GM19193 (cell line): ENCODE results near the gene PDGFD.

Source experiments
- POLR2A ChIP-seq: IDR thresholded peaks from 4 replicates; pipeline ENCODE4 v1.6.1; 2011; ENCODE audit not compliant: insufficient read depth, insufficient read length; ENCODE audit errors: extremely low read depth

Gene PDGFD

DNA sequence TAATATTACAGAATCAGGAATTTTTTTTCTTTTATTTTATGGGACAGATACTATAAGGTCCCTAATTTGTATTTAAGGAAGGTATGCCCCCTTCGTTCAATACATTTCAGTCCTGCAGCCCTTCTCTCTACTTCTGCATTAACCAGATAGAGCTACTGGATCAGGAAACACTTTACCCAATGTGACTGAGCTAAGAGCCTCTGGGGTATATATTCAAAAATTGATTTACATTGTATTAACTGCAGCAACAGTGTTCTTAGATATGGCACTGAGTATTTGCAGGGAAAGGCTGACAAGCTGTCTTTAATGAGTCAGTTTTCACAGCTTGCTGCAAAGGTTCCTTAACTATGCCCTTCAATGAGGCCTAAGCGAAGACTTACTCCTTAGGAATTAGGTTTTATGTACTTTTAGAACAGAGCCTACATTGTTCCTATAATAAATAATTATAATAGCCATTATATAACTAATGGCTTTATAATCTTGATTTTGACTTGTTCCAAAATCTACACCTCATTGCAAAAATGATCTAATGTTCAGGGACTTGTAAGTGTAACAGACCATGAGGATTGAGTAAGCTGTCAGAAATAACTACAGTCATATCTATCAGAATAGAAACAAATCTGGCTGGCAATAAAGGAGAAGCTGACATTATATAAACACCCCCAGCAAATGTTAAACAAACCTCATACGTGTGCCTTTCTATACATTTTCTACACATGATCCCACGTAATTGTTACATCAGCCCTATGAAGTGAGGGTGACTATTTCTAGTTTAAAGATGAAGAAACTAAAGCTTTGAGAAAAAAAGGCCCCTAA is 72.5 kb downstream of the PDGFD start:
- no peak for TF ChIP-seq POLR2A

DNA sequence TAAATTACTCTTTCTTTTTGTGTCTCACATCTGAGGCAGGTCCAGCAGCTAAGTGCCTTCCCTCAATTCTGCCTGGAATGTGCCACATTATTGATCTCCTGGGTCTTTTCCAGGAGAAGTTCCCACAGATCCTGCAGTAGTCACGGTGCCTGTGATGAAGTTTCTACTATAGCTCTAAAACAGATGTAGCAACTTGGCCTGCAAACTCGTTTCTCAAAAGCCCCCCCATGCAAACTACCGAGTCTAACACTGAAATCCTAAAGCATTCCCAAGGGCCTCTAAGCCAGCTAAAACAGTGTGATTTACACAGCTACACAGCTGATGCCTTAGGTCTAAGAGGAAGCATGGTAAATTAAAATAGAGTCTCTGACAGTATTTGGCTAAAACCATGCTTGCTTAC is 73.2 kb downstream of the PDGFD start:
- TF ChIP-seq POLR2A: no peak

DNA sequence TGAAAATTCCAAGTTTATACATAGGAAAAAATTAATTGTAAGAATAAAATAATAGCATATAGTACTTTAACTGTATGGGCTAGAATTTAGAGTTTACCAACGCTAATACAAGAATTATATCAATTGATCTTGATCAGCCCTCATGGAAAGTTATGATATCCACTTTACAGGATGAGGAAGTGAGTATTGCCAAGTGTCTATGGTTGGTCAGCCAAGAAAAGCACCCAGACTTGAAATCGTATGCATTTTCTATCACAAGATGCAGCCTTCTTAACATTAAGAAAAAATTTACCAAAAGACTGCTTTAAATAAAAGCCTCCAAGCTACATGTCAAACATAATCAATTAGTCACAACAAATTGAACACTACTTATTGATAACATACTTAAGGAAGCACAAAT is 74.5 kb downstream of the PDGFD start:
- TF ChIP-seq POLR2A: no peak

DNA sequence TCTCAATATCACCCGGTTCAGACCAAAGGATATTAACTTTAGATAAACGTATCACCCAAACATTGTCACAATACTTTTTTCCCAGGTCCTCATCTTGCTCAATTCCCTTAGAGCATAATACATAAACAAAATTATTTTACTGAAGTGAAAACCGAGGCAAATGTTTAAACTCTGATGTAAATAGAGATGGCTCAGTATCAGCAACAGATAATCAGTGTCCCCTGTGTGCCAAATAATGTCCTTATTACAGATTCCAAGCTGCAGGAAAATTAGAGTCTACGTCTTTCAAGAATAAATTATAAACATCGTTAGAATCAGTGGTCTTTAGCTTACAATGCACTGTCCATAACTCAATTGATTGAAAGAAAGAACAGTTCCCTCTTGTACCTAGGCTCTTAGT is 77.3 kb downstream of the PDGFD start:
- no peak for TF ChIP-seq POLR2A

DNA sequence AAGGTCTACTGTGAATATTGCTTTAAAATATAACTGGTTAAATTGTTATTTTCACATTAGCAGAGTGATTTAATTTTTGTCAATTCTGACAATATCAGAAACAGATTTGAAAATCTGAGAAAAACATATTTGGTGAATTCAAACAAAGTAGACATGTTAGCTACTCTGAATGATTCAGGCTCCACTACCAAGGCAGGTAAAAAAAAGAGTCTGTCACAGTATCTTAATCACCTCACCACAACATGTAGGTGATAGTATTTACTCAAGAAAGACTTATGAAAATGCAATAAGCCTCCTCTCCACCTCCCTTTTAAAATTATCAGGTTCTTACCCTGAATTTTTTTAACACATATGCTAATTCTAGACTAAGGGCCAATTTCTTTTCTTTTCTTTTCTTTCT is 85.0 kb downstream of the PDGFD start:
- no peak for TF ChIP-seq POLR2A

DNA sequence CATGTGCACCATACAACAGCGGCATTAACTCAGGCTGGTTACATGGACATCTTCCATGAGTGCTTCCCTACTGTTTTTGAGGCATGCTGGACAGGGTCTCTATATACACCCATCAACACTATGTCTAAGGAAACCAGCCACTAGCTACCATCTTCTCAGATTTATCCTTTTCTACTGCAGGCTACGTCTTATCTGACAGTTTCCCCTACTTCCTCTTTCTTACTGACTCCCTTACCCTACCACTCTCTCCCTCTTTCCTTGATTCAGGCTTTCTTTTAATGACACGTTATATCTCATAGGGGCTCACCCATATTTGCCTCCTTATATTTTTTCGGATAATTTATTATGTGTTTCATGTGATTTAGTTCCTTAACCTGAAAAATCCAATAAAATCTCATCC is 85.7 kb downstream of the PDGFD start:
- no peak for TF ChIP-seq POLR2A

DNA sequence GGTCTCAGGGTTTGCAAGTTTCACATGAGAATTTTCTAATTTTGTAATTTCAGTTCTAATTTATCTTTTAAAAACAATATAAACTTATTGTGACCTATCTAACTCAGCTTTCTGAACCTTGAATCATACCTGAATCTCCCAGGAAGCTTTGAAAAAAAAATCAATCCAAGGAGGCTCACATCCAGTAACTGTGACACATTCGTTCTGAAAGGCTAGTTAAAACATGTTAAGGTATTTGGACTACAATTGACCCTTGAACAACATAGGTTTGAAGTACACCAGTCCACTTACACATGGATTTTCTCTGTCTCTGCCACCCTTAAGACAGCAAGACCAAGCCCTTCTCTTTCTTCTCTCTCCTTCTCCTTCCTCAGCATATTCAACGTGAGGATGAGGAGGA is 87.5 kb downstream of the PDGFD start:
- TF ChIP-seq POLR2A: no peak

DNA sequence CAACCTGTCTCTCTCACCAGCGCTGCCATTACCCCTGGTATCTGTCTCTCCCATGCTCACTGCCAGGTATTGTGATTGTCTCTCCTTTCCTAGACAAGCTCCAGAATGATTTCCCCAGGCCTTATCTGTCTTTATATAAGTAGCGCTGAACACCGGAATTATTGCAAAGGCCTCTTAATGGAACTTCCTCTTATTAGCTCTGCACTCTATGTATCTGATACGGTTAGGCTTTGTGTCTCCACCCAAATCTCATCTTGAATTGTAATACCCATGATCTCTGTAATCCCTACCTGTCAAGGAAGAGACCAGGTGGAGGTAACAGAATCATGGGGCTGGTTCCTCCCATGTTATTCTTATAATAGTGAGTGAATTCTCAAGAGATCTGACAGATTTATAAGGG is 88.2 kb downstream of the PDGFD start:
- TF ChIP-seq POLR2A: no peak

DNA sequence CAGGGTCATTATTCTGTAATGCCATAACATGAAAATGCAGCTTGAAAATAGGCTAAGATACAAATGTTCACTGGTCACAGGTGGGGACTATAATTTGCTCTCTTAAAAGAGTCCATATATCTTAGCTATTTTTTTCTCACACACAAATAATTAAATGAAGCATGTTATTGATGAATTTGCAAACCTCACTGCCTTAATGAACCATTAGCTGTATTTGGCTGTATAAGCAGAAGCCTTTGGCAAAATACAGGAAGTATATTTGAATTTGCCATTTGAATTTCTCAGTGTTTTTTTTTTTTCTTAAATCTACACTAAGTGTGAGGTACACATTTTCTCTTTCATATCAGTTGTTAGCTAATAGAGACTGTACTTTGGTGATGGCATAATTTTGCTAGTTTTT is 88.9 kb downstream of the PDGFD start:
- TF ChIP-seq POLR2A: no peak

DNA sequence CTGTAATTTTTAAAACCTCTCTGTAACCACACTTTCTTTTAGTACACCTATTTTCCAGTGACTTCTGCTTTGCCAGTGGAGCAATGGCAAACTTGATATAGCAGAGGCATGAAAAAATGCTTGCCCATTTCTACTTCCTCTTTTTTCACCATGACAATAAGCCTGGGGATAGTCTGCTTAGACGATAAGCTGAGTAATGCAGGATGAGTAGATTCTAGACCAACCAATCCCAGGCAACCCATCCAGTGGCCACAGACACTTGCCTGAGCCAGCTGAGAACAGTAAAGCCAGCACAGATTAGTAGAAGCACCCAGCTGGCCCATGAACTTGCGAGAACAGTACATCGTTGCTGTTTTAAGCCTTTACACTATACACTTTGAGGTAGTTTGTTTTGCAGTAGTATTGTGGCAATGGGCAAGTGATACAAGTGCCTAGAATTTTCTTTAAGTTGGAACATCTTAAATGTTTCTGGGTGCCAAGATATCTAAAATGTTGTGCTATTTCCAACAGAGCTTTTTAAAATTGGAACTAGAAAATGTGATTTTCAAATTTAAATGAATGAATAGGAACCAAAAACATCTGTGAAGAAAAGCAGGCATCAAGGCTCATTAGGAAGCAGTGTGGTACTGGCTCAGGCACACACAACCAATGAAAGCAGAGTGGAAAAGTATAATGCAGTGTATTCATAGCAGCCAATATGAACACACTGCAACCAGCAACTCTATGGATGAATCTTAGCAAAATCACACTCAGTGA is 89.8 kb downstream of the PDGFD start:
- TF ChIP-seq POLR2A: no peak

DNA sequence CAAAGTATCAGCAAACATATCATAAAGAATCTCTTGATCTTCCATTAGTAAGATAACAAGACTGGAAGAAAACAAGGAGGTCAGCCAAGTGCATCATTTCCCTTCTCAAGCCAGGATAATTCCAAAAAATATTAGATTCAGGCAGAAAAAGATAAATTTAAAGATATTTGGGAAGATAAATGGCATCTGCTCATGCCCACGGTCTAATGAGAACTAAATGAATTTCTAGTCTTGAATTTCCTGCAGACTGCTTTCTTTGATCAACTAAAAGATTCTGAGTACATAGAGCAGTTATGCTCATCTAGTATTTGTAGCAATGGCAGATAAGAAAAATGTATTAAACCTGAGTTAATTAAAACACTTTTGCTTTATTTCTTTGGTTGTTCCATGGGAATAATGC is 96.4 kb downstream of the PDGFD start:
- TF ChIP-seq POLR2A: no peak

DNA sequence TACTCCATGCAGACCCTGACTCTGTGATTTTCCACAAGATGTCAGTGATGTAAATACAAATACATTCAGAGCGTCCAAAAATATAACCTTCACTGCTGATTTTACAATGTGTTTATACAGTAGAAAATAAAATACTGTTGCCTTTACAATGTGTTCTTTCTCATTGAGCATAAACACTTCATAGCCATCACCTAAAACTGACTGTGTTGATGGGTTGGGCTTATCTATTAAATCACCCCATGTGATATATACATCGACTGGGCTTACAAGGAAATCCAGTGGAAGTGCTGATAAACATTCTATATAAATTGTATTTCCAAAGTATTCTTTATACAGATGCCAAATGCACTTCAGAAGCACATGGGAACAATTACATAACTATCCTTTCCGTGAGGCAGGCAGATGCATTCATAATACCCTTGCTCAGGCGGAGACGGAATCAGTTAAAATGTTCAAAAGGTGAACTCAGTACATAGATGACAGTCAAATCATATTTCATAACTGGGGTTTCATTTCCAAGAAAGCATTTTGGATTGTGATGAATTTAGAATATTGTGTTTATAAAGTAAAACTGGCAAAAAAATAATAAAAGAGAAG is 99.8 kb downstream of the PDGFD start:
- no peak for TF ChIP-seq POLR2A

DNA sequence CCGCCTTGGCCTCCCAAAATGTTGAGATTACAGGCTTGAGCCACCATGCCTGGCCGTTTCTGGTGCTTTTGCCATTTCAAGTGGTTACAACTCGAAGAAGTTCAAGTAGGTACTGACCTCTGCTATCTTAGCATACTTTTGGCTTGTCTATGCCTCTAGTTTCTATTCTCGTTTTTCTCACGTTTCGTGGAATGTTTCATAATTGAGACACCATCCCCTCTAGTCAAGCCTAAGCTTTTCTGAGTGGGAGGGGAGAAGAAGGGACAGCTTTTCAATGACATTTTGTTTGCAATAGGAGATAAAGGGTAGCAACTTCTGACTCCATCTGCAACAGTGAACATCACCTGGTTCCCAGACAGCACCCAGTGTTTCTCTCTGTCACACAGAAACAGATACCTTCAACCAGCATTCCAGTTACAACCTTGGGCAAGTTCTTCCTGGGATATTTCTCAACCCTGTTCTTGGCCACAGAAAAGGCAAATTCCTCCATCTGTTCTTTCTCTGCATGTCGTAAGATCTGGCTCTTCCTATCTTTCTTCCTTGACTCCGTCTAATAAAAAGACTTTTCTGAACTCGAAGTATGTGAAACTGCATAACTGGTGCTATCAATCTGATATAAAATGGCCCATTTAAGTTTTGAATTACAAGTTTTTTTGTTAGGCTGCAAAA is 102.0 kb downstream of the PDGFD start:
- TF ChIP-seq POLR2A: no peak

DNA sequence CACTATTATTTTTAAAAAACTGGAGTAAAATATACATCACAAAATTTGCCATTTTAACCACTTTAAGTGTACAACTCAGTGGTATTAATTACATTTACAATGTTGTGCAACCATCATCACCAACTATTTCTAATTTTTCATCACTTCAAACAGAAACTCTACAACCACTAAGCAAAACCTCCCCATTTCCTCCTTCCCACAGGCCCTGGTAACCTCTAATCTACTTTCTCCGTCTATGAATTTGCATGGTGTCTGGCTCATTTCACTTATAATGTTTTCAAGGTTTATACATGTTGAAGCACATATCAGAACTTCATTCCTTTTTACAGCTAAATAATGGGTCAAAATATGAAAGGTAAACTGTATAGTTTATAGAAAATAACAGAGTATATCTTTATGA is 103.1 kb downstream of the PDGFD start:
- no peak for TF ChIP-seq POLR2A
